ENCODE results near the gene CD300LB.

DNA sequence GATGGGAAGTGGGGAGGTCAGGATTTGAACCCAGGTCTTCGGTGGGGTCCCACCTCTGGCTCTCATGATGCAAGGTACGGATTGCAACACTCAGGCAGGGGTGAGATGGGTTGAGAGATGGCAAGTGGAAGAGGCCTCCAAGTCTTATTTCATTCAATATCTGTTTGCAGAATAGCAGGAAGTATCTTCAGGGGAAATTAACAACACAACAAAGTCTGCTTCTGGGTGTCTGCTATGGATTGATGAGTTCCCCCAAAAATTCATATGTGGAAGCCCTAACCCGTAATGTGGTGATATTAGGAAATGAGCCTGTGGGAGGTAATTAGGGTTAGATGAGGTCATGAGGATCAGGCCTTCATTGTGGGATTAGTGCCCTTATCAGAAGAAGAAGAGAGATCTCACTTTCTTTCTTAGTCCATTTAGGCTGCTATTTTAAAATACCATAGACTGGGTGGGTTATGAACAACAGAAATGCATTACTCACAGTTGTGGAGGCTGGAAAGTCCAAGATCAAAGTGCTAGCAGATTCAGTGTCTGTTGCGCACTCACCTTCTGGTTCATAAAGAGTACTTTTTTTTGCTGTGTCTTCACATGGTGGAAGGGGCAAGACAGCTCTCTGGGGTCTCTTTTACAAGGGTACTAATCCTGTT lies 40.5 kb upstream of the CD300LB start:
- TF ChIP-seq FOXA1 (IDR thresholded peaks at IDR 0.05) (no peak), SP1 (IDR thresholded peaks at IDR 0.05) (no peak), ARNT (IDR thresholded peaks at IDR 0.05) (no peak), L3MBTL2 (conservative IDR thresholded peaks at IDR 0.05) (no peak), PKNOX1 (IDR thresholded peaks at IDR 0.05) (no peak), LEF1 (IDR thresholded peaks at IDR 0.05; ENCODE audit: borderline replicate concordance) (no peak), FOXK2 (IDR thresholded peaks at IDR 0.05) (no peak), ELF4 (IDR thresholded peaks at IDR 0.05) (no peak), SUZ12 (IDR thresholded peaks at IDR 0.05) (no peak), TARDBP (IDR thresholded peaks at IDR 0.05) (no peak), ZNF384 (IDR thresholded peaks at IDR 0.05) (no peak), HDGF (IDR thresholded peaks at IDR 0.05; ENCODE audit: borderline replicate concordance) (no peak)

Data from HEK293T (cell line).